Neural cell (in vitro differentiated cells): ENCODE measurements around the gene TSSK3. TPM values are rescaled to one million over a fixed set of nuclear protein-coding genes. Genes with fewer than 3 reads are reported as not detected.

Source experiments
- H2AFZ ChIP-seq: fragments of 200-600, 300-800 bp; sonication (generic), shearing (Covaris generic); 2 replicates; pipeline ENCODE4 v1.6.0; 2014; ENCODE audit warnings: low read depth, mild to moderate bottlenecking, antibody characterized with exemption, low read length, moderate library complexity
- H3F3A ChIP-seq: fragments of 200-600 bp; shearing (Covaris generic); 2 replicates; pipeline ENCODE4 v1.6.1; 2016; ENCODE audit warnings: mild to moderate bottlenecking, moderate library complexity, mixed read lengths, antibody characterized with exemption, low read length; ENCODE audit not compliant: insufficient read depth, poor library complexity, severe bottlenecking
- H3K27ac ChIP-seq: fragments of 200-600, 300-800 bp; sonication (generic), shearing (Covaris generic); 2 replicates; pipeline ENCODE4 v1.5.1; 2014; ENCODE audit warnings: mild to moderate bottlenecking, low read length, moderate library complexity
- H3K27me3 ChIP-seq: fragments of 300-800, 200-600 bp; sonication (generic), shearing (Covaris generic); 2 replicates; pipeline ENCODE4 v1.6.0; 2014; ENCODE audit warnings: mild to moderate bottlenecking, low read depth, low read length, moderate library complexity; ENCODE audit not compliant: insufficient read depth
- H3K36me3 ChIP-seq: fragments of 300-800, 200-600 bp; sonication (generic), shearing (Covaris generic); 2 replicates; pipeline ENCODE4 v1.5.1; 2014; ENCODE audit warnings: mild to moderate bottlenecking, antibody characterized with exemption, low read length, moderate library complexity; ENCODE audit not compliant: insufficient read depth
- H3K4me2 ChIP-seq: fragments of 300-800, 200-600 bp; sonication (generic), shearing (Covaris generic); 2 replicates; pipeline ENCODE4 v1.6.0; 2014; ENCODE audit warnings: mild to moderate bottlenecking, low read length
- H3K4me3 ChIP-seq: fragments of 300-800, 200-600 bp; sonication (generic), shearing (Covaris generic); 2 replicates; pipeline ENCODE4 v1.5.1; 2014; ENCODE audit warnings: mild to moderate bottlenecking, low read length, moderate library complexity
- H3K79me2 ChIP-seq: fragments of 200-600 bp; shearing (Covaris generic); replicated peaks from 2 replicates; pipeline ENCODE4 v1.6.0; 2014; ENCODE audit warnings: mild to moderate bottlenecking, low read length, moderate library complexity; ENCODE audit not compliant: insufficient read depth
- H3K9ac ChIP-seq: fragments of 300-800, 200-600 bp; sonication (generic), shearing (Covaris generic); 2 replicates; pipeline ENCODE4 v1.6.1; 2016; ENCODE audit warnings: mild to moderate bottlenecking, low read length, mixed read lengths
- H3K9me2 ChIP-seq: fragments of 200-600 bp; shearing (Covaris generic); 2 replicates; pipeline ENCODE4 v1.6.1; 2016; ENCODE audit warnings: mild to moderate bottlenecking, low read length, mixed read lengths; ENCODE audit not compliant: insufficient read depth
- H3K9me3 ChIP-seq: fragments of 200-600, 300-800 bp; sonication (generic), shearing (Covaris generic); 2 replicates; pipeline ENCODE4 v1.6.1; 2016; ENCODE audit warnings: mild to moderate bottlenecking, mixed run types, low read length, moderate library complexity, mixed read lengths
- H4K20me1 ChIP-seq: fragments of 200-600 bp; shearing (Covaris generic); 2 replicates; pipeline ENCODE4 v1.6.1; 2016; ENCODE audit warnings: mild to moderate bottlenecking, mixed run types; ENCODE audit not compliant: insufficient read depth
- EP300 ChIP-seq: fragments of 450-650 bp; conservative IDR thresholded peaks from 2 replicates; pipeline ENCODE4 v1.6.1; 2014; ENCODE audit warnings: antibody characterized with exemption, mild to moderate bottlenecking, moderate library complexity; ENCODE audit not compliant: poor library complexity, severe bottlenecking
- EZH2 ChIP-seq: fragments of 200-600, 300-800 bp; shearing (Covaris generic), sonication (generic); IDR thresholded peaks from 2 replicates; pipeline ENCODE4 v1.6.1; 2014; ENCODE audit warnings: antibody characterized with exemption, low read length, borderline replicate concordance, mild to moderate bottlenecking; ENCODE audit not compliant: insufficient read depth, poor library complexity, severe bottlenecking
- MXI1 ChIP-seq: fragments of 450-650 bp; conservative IDR thresholded peaks from 2 replicates; pipeline ENCODE4 v1.6.1; 2014; ENCODE audit warnings: antibody characterized with exemption, mild to moderate bottlenecking; ENCODE audit not compliant: poor library complexity, severe bottlenecking
- POLR2AphosphoS5 ChIP-seq: IDR thresholded peaks from 2 replicates; pipeline ENCODE4 v1.6.1; 2012
- RAD21 ChIP-seq: fragments of 450-650 bp; conservative IDR thresholded peaks from 2 replicates; pipeline ENCODE4 v1.6.1; 2014; ENCODE audit warnings: antibody characterized with exemption, mild to moderate bottlenecking, moderate library complexity
- REST ChIP-seq: IDR thresholded peaks from 2 replicates; pipeline ENCODE4 v1.6.1; 2012; ENCODE audit warnings: borderline replicate concordance
- TAF1 ChIP-seq: IDR thresholded peaks from 2 replicates; pipeline ENCODE4 v1.6.1; 2012; ENCODE audit warnings: low read depth
- polyA plus RNA-seq: library from polyadenylated mRNA; depleted of rRNA; stranded (reverse); fragments of >200 nt; gene quantifications from 2 replicates; pipeline ENCODE4 v1.2.3, GENCODE V29; 2014

TSSK3 gene
- polyA plus RNA-seq, 1 donor from 2014 or later, result not detected

DNA sequence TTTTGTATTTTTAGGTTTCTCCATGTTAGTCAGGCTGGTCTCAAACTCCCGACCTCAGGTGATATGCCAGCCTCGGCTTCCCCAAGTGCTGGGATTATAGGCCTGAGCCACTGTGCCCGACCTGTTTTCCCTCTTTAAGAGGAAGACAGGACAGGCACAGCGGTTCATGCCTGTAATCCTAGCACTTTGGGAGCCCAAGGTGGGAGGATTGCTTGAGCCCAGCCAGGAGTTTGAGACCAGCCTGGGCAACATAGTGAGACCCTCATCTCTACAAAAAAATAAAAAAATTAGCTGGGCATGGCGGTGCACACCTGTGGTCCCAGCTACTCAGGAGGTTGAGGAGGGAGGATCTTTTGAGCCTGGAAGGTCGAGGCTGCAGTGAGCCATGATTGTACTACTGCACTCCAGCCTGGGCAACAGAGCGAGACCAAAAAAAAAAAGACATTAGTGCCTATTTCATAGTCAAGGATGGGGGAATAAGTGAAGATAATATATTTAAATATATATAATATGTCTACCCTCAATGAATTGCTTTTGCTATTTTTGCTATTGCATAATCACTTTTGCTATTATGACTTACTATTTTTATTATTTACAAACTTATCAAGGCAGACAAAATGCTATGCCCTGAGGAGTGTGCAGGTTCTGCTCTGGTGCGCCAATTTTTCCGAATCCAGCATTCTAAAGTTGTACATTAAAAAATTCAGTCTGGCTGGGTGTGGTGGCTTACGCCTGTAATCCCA is 44.0 kb upstream of the TSSK3 start:
- TF ChIP-seq RAD21, result no peak
- TF ChIP-seq TAF1, result no peak
- no peak for TF ChIP-seq EP300
- no peak for TF ChIP-seq MXI1
- TF ChIP-seq POLR2AphosphoS5, result no peak
- no peaks in the 10 kb centered on the region for H3K9me2 ChIP-seq
- no peaks in the 10 kb centered on the region for H3K79me2 ChIP-seq
- no peak overlapping the region for H3K27ac ChIP-seq
- no peak overlapping the region for H3K9ac ChIP-seq
- H3K4me2 ChIP-seq, result no peak overlapping the region
- no peaks in the 10 kb centered on the region for H3K27me3 ChIP-seq
- no peaks in the 10 kb centered on the region for H3F3A ChIP-seq
- no peaks in the 10 kb centered on the region for H3K36me3 ChIP-seq
- no peaks in the 10 kb centered on the region for H4K20me1 ChIP-seq
- H3K9me3 ChIP-seq, result no peaks in the 10 kb centered on the region
- H3K4me3 ChIP-seq, result no peak overlapping the region
- no peak overlapping the region for H2AFZ ChIP-seq

DNA sequence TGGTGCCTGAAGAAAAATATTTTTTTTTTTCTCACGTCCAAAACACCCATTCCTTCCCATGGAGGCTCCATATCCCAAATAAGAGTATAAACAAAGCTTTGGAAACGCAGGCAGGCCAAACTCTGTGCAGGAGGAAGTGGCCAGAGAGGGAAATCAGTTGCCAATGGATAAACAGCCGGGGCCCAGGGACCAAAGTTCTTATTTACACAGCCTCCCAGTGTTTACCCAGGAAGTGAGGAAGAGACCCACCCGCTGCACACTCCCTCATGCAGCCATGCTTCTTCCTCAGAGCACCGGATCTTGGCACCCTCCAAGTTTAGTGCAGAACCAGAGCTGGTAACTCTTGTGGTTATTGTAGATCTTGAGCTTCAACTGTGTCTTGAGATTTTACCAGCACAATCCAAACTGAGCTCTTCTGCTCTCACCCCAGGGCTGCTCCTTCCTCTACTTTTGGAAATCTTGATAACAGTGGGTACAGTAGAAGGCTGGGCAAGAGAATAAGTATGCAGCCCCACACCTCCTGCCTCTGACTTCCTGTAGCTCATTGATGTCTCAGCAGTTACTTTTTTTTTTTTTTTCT is 40.5 kb upstream of the TSSK3 start:
- no peaks in the 10 kb centered on the region for H3K79me2 ChIP-seq
- H3K4me2 ChIP-seq, result no peak overlapping the region
- H3K4me3 ChIP-seq, result no peak overlapping the region
- TF ChIP-seq RAD21 (no peak), EP300 (no peak), REST (no peak)
- H3K9me2 ChIP-seq, result no peaks in the 10 kb centered on the region
- H3K9ac ChIP-seq, result no peak overlapping the region
- no peaks in the 10 kb centered on the region for H3F3A ChIP-seq
- no peak overlapping the region for H3K27ac ChIP-seq
- no peak overlapping the region for H2AFZ ChIP-seq
- H3K36me3 ChIP-seq, result no peaks in the 10 kb centered on the region
- no peaks in the 10 kb centered on the region for H3K27me3 ChIP-seq
- no peaks in the 10 kb centered on the region for H4K20me1 ChIP-seq
- H3K9me3 ChIP-seq, result no peaks in the 10 kb centered on the region

DNA sequence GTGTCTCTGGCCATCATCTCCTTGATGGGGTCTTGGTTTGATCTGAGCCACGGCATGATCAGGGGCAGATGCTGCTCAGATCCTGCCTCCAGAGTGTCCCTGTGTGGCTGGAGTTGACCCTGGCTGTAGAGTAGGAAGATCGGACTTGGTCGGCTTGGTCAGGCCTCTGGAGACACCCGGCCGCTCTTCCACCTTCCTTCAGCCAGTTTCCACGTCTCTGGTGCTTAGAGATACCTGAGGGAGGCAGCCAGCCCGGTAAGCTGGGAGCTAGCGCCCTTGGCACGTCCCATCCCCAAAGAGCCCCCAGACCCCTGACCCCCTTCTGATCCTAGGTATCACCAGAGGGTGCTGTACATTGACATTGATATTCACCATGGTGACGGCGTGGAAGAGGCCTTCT is 35.1 kb upstream of the TSSK3 start:
- H2AFZ ChIP-seq, result no peak overlapping the region
- no peak overlapping the region for H3K9ac ChIP-seq
- no peaks in the 10 kb centered on the region for H4K20me1 ChIP-seq
- no peak overlapping the region for H3K27ac ChIP-seq
- TF ChIP-seq RAD21 (no peak), EZH2 (no peak)
- H3K27me3 ChIP-seq, result no peaks in the 10 kb centered on the region
- no peaks in the 10 kb centered on the region for H3K36me3 ChIP-seq
- H3K4me3 ChIP-seq, result no peak overlapping the region
- no peaks in the 10 kb centered on the region for H3F3A ChIP-seq
- no peaks in the 10 kb centered on the region for H3K79me2 ChIP-seq
- no peaks in the 10 kb centered on the region for H3K9me3 ChIP-seq
- no peaks in the 10 kb centered on the region for H3K9me2 ChIP-seq
- no peak overlapping the region for H3K4me2 ChIP-seq
